HepG2 (cell line): ENCODE data around the gene SLC45A3. TPM values are rescaled to one million over a fixed set of nuclear protein-coding genes. Genes with fewer than 3 reads are reported as not detected.

Experiments used
- ATAC-seq: fragments of 200-7000 bp; cut with Tn5 transposase; 3 replicates; pipeline ENCODE4 v1.9.1; 2020; ENCODE audit warnings: mild to moderate bottlenecking, moderate library complexity
- BruUV-seq: library from RNA; stranded (reverse); fragments of 400-500 nt; replicated peaks from 2 replicates; lab custom pipeline; 2021; lab: Mats Ljungman, UMichigan
- CTCF ChIA-PET: fragments of 300-600 bp; formaldehyde crosslinking; extraction: SDS; loops from one replicate; lab custom pipeline; 2021; ENCODE audit warnings: low total read pairs, inconsistent platforms, low intra/inter-chr PET ratio; lab: Yijun Ruan, JAX
- POLR2A ChIA-PET: fragments of 350-600 bp; sonication (Branson Sonifier 250); formaldehyde crosslinking; loops from one replicate; lab custom pipeline; 2020; ENCODE audit warnings: antibody characterized with exemption, inconsistent platforms; lab: Yijun Ruan, JAX
- DNase-seq: peaks from one replicate; pipeline ENCODE4 v3.0.0-alpha.2; 2015; ENCODE audit warnings: low spot score
- FAIRE-seq: peaks from 3 replicates; lab custom pipeline; 2011; peaks lifted over from hg19 to GRCh38; lab: Jason Lieb, UNC
- H2AFZ ChIP-seq: one replicate; pipeline ENCODE4 v1.6.1; 2011; ENCODE audit warnings: low read length, inconsistent platforms
- H3K27ac ChIP-seq: fragments of 300-600 bp; 3 replicates; pipeline ENCODE4 v1.8.0; 2011; ENCODE audit warnings: mixed run types, mild to moderate bottlenecking, mixed read lengths, low read length, inconsistent platforms; ENCODE audit not compliant: insufficient read depth; ENCODE audit errors: extremely low read length
- H3K27me3 ChIP-seq, 2 experiments: fragments of 200-600 bp in 1 of 2; 2 replicates in 1 of 2; 3 replicates in 1 of 2; pipeline versions ENCODE4 v1.6.0 to v1.8.0; 2011; ENCODE audit warnings: low read length in 2 of 2, mild to moderate bottlenecking in 2 of 2, moderate library complexity in 2 of 2, inconsistent platforms in 1 of 2; ENCODE audit not compliant: insufficient read depth in 2 of 2, control insufficient read depth in 1 of 2
- H3K36me3 ChIP-seq, 2 experiments: fragments of 200-600 bp in 1 of 2; replicated peaks in 1 of 2; 2 replicates in 1 of 2; 3 replicates in 1 of 2; pipeline versions ENCODE4 v1.5.1 to v1.8.0; 2011; ENCODE audit warnings: low read length in 2 of 2, inconsistent platforms in 1 of 2; ENCODE audit not compliant: insufficient read depth in 2 of 2, control insufficient read depth in 1 of 2
- H3K4me1 ChIP-seq: 2 replicates; pipeline ENCODE4 v1.5.1; 2012; ENCODE audit warnings: low read length, inconsistent platforms; ENCODE audit not compliant: insufficient read depth
- H3K4me2 ChIP-seq: 2 replicates; pipeline ENCODE4 v1.6.0; 2011; ENCODE audit warnings: low read depth, low read length, inconsistent platforms
- H3K4me3 ChIP-seq, 3 experiments: fragments of 200-600 bp in 1 of 3; sonication (generic), shearing (Covaris generic) in 1 of 3; replicated peaks in 1 of 3; 2 replicates each; pipeline ENCODE4 v1.5.1; 2011 to 2016; ENCODE audit warnings: low read length in 3 of 3, inconsistent platforms in 2 of 3, low read depth in 2 of 3, mild to moderate bottlenecking in 2 of 3, control low read depth in 1 of 3, mixed read lengths in 1 of 3; ENCODE audit not compliant: insufficient read depth in 1 of 3
- H3K79me2 ChIP-seq: one replicate; pipeline ENCODE4 v1.6.1; 2011; ENCODE audit warnings: low read length, inconsistent platforms; ENCODE audit not compliant: insufficient read depth
- H3K9ac ChIP-seq: 2 replicates; pipeline ENCODE4 v1.6.0; 2011; ENCODE audit warnings: mild to moderate bottlenecking, low read depth, low read length, inconsistent platforms; ENCODE audit not compliant: insufficient read depth
- H3K9me3 ChIP-seq: 2 replicates; pipeline ENCODE4 v1.5.1; 2012; ENCODE audit warnings: mild to moderate bottlenecking, low read length
- H4K20me1 ChIP-seq: 2 replicates; pipeline ENCODE4 v1.6.0; 2011; ENCODE audit warnings: inconsistent platforms, mild to moderate bottlenecking, low read length, moderate library complexity; ENCODE audit not compliant: insufficient read depth
- AGO1 ChIP-seq: fragments of 200-400 bp; formaldehyde crosslinking; IDR thresholded peaks from 2 replicates; pipeline ENCODE4 v1.6.1; 2017; ENCODE audit warnings: mild to moderate bottlenecking, low read depth, low read length, moderate library complexity; ENCODE audit not compliant: poor library complexity, severe bottlenecking
- ARID4A ChIP-seq: sonication (generic); formaldehyde crosslinking; IDR thresholded peaks from 2 replicates; pipeline ENCODE4 v1.5.0; 2020; ENCODE audit warnings: mild to moderate bottlenecking, missing genetic modification reagents, borderline replicate concordance
- CBX1 ChIP-seq: IDR thresholded peaks from one replicate; pipeline ENCODE4 v1.6.1; 2016; ENCODE audit warnings: antibody characterized with exemption, low read depth
- CERS6 ChIP-seq: sonication (generic); formaldehyde crosslinking; IDR thresholded peaks from 2 replicates; pipeline ENCODE4 v1.5.0; 2020; ENCODE audit warnings: missing genetic modification reagents
- RFX1 ChIP-seq: fragments of 450-650 bp; IDR thresholded peaks from 2 replicates; pipeline ENCODE4 v1.6.1; 2017
- SP2 ChIP-seq: sonication (generic); formaldehyde crosslinking; IDR thresholded peaks from 2 replicates; pipeline ENCODE4 v1.5.1; 2020; ENCODE audit warnings: mild to moderate bottlenecking, missing genetic modification reagents
- SSRP1 ChIP-seq: IDR thresholded peaks from 2 replicates; pipeline ENCODE4 v1.6.1; 2016; ENCODE audit warnings: control low read depth
- SUZ12 ChIP-seq: fragments of 150-350 bp; IDR thresholded peaks from 2 replicates; pipeline ENCODE4 v1.6.1; 2014; ENCODE audit warnings: low read depth, low read length
- TIGD3 ChIP-seq: sonication (generic); formaldehyde crosslinking; IDR thresholded peaks from 2 replicates; pipeline ENCODE4 v1.5.1; 2020; ENCODE audit warnings: mild to moderate bottlenecking, missing genetic modification reagents, borderline replicate concordance
- ZFX ChIP-seq: sonication (generic); formaldehyde crosslinking; IDR thresholded peaks from 2 replicates; pipeline ENCODE4 v1.4.0; 2020; ENCODE audit warnings: mild to moderate bottlenecking, low read depth, missing genetic modification reagents, moderate library complexity
- ZNF317 ChIP-seq: sonication (generic); formaldehyde crosslinking; IDR thresholded peaks from 2 replicates; pipeline ENCODE4 v1.5.0; 2020; ENCODE audit warnings: mild to moderate bottlenecking, missing genetic modification reagents
- ZNF703 ChIP-seq: sonication (generic); formaldehyde crosslinking; IDR thresholded peaks from 2 replicates; pipeline ENCODE4 v1.5.1; 2020; ENCODE audit warnings: missing genetic modification reagents, mild to moderate bottlenecking, moderate library complexity, borderline replicate concordance
- WGBS: methylation state at CpG from one replicate; pipeline ENCODE4 v1.1.6; 2017; ENCODE audit warnings: low lambda C conversion rate; 5-methylcytosine and 5-hydroxymethylcytosine counted together
- in situ Hi-C: cut with HindIII; loops from 2 replicates; pipeline ENCODE4 v1.10.0; 2017; ENCODE audit warnings: low pct_unique_long_range_greater_than_20kb; ENCODE audit not compliant: extremely low pct_ligation_motif_present
- intact Hi-C: fragments of 100-400 bp; cut with micrococcal nuclease; formaldehyde crosslinking; loops from one replicate; pipeline ENCODE4 v1.10.0; 2022; ENCODE audit not compliant: unreplicated experiment
- polyA plus RNA-seq, 8 experiments: library from polyadenylated mRNA; depleted of rRNA in 3 of 8; stranded (reverse) in 7 of 8; unstranded in 1 of 8; fragments of >200 nt; fragmentation: Illumina TruSeq in 4 of 8; extraction: Trizol in 4 of 8; gene quantifications; 2 replicates each; pipeline versions ENCODE4 v1.2.1 to v1.2.3, GENCODE V29; 2011 to 2016; ENCODE audit warnings: low read depth in 4 of 8, missing spikeins in 1 of 8, mixed read lengths in 1 of 8; ENCODE audit not compliant: insufficient read depth in 1 of 8
- total RNA-seq, 5 experiments: library from RNA; depleted of rRNA; stranded (reverse); fragments of >200 nt; fragmentation: Illumina TruSeq; extraction: Trizol; gene quantifications; 2 replicates each; pipeline ENCODE4 v1.2.3, GENCODE V29; 2016; ENCODE audit warnings: low read depth in 1 of 5

The SLC45A3 gene
- total and polyA plus RNA-seq, 2 of the 13 experiments (the other 11 are each of a cell fraction or from before 2014, with no cell fraction given) = 3.4 to 4.1 TPM

- peak; percentile 16; the same call in 1 of the 3 replicates for ATAC-seq
- Histone ChIP-seq H3K27ac (no peak overlapping the region), H4K20me1 (no peaks in the 10 kb centered on the region), H3K4me1 (peaks cover 62% of the 10 kb centered on the region), H3K79me2 (no peaks in the 10 kb centered on the region), H3K4me2 (no peak overlapping the region), H3K9me3 (no peaks in the 10 kb centered on the region)
- POLR2A ChIA-PET = no interaction called here
- in situ Hi-C loops = loop anchor here (5.0 kb wide), 1 partner anchor 34 kb away; no protein-coding TSS in a partner anchor
- BruUV-seq = no TSS peak
- TF ChIP-seq ZNF317 (CRISPR knock-in tag) = peak; percentile 63; the same call in 1 of the 2 replicates
- no peak for TF ChIP-seq ZNF703
- TF ChIP-seq, all 625 proteins: peak for 1
- CTCF ChIA-PET = no interaction called here
- no peak overlapping the region for H3K9ac ChIP-seq
- intact Hi-C loops = no loop called here
- no peak overlapping the region for H2AFZ ChIP-seq
- FAIRE-seq (no peak), DNase-seq (no peak)
- no peaks in the 10 kb centered on the region for H3K36me3 ChIP-seq
- no peak overlapping the region for H3K4me3 ChIP-seq
- 67% methylated on average over 1 of the region's 2 CpGs for WGBS
- no peaks in the 10 kb centered on the region for H3K27me3 ChIP-seq
Measured at GRCh38 chr1:205700865-205701401, 20.6 kb upstream of the SLC45A3 start.

- H3K9ac ChIP-seq = no peak overlapping the region
- FAIRE-seq (no peak), DNase-seq (no peak), ATAC-seq (no peak)
- H3K4me2 ChIP-seq = no peak overlapping the region
- no TSS peak for BruUV-seq
- WGBS = 94% methylated on average over 4 of the region's 4 CpGs
- H3K4me3 ChIP-seq = no peak overlapping the region
- no peaks in the 10 kb centered on the region for H3K36me3 ChIP-seq
- H3K79me2 ChIP-seq = no peaks in the 10 kb centered on the region
- H3K27ac ChIP-seq = no peak overlapping the region
- H3K27me3 ChIP-seq = no peaks in the 10 kb centered on the region
- ChIA-PET CTCF (no interaction called here), POLR2A (no interaction called here)
- no peak overlapping the region for H2AFZ ChIP-seq
- H3K9me3 ChIP-seq = no peaks in the 10 kb centered on the region
- intact Hi-C loops = no loop called here
- no peaks in the 10 kb centered on the region for H4K20me1 ChIP-seq
- in situ Hi-C loops = no loop called here
- peaks cover 72% of the 10 kb centered on the region for H3K4me1 ChIP-seq
- TF ChIP-seq CERS6 (CRISPR knock-in tag) (no peak), SP2 (no peak), TIGD3 (CRISPR knock-in tag) (no peak), ARID4A (CRISPR knock-in tag) (no peak), CBX1 (no peak), SSRP1 (CRISPR knock-in tag) (no peak), RFX1 (no peak), SUZ12 (no peak), ZFX (CRISPR knock-in tag) (no peak), AGO1 (no peak)
Measured at GRCh38 chr1:205699416-205699815, 19.1 kb upstream of the SLC45A3 start.
